ENCODE measurements around the gene IL25. TPM values are rescaled to one million over a fixed set of nuclear protein-coding genes. Genes with fewer than 3 reads are reported as not detected.

IL25 gene
- total RNA-seq, 4 donors from 2014 or later: not detected

- TF ChIP-seq EP300 (IDR thresholded peaks at IDR 0.05) (no peak), CTCF (IDR thresholded peaks at IDR 0.05) (peak in 1 of 3 experiments; percentile 4)
- Histone ChIP-seq H3K27ac (replicated peaks in 1 of 4) (peak overlapping the region; percentile 26 to 55 (median 47)), H3K4me1 (peaks cover 8 to 73% (median 69%) of the 10 kb centered on the region in 4 donors), H3K4me3 (no peak overlapping the region), H3K9me3 (no peaks in the 10 kb centered on the region), H3K36me3 (peaks cover 0 to 47% (median 18%) of the 10 kb centered on the region in 4 donors), H3K27me3 (peaks cover 0 to 10% (median 0%) of the 10 kb centered on the region in 4 donors)
- DNase-seq (ENCODE audit: extremely low spot score): no peak
- 82% methylated on average over 6 of the region's 11 CpGs for WGBS
- intact Hi-C loops (cut with DNase I): no loop called here
Measured at GRCh38 chr14:23360496-23360895, 12.1 kb upstream of the IL25 start.

GRCh38 chr14:23361320-23361719 lies 11.3 kb upstream of the IL25 start:
- H3K27me3 ChIP-seq: peaks cover 0 to 16% (median 0%) of the 10 kb centered on the region in 4 donors
- intact Hi-C loops (cut with DNase I): no loop called here
- H3K4me3 ChIP-seq: no peak overlapping the region
- TF ChIP-seq POLR2AphosphoS5 (IDR thresholded peaks at IDR 0.05) (peak; percentile 13 to 51), POLR2A (IDR thresholded peaks at IDR 0.05; ENCODE audit: low read depth) (no peak)
- peaks cover 13 to 81% (median 77%) of the 10 kb centered on the region in 4 donors for H3K4me1 ChIP-seq
- DNase-seq (ENCODE audit: extremely low spot score): no peak
- H3K36me3 ChIP-seq: peaks cover 0 to 42% (median 17%) of the 10 kb centered on the region in 4 donors
- H3K27ac ChIP-seq (replicated peaks in 1 of 4): peak overlapping the region in 3 of 4 donors; percentile 52 to 57 (median 55)
- no peaks in the 10 kb centered on the region for H3K9me3 ChIP-seq

- H3K4me1 ChIP-seq: peaks cover 13 to 86% (median 81%) of the 10 kb centered on the region in 4 donors
- TF ChIP-seq CTCF (IDR thresholded peaks at IDR 0.05) (no peak), POLR2AphosphoS5 (IDR thresholded peaks at IDR 0.05) (no peak), POLR2A (IDR thresholded peaks at IDR 0.05; ENCODE audit: low read depth) (no peak), EP300 (IDR thresholded peaks at IDR 0.05) (no peak)
- intact Hi-C loops (cut with DNase I): no loop called here
- no peaks in the 10 kb centered on the region for H3K9me3 ChIP-seq
- peaks cover 0 to 37% (median 15%) of the 10 kb centered on the region in 4 donors for H3K36me3 ChIP-seq
- 73% methylated on average over 6 of the region's 6 CpGs for WGBS
- peaks cover 0 to 16% (median 0%) of the 10 kb centered on the region in 4 donors for H3K27me3 ChIP-seq
- peak overlapping the region in 3 of 4 donors; percentile 44 to 57 (median 55) for H3K27ac ChIP-seq (replicated peaks in 1 of 4)
- DNase-seq (ENCODE audit: extremely low spot score): no peak
- H3K4me3 ChIP-seq: no peak overlapping the region
Measured at GRCh38 chr14:23361763-23362162, 10.8 kb upstream of the IL25 start.

GRCh38 chr14:23362200-23362599 lies 10.4 kb upstream of the IL25 start:
- H3K4me3 ChIP-seq: no peak overlapping the region
- no peak for TF ChIP-seq POLR2A (IDR thresholded peaks at IDR 0.05; ENCODE audit: low read depth)
- TF ChIP-seq EP300 (IDR thresholded peaks at IDR 0.05): no peak
- peak in 1 of 3 experiments; percentile 15 for TF ChIP-seq CTCF (IDR thresholded peaks at IDR 0.05)
- TF ChIP-seq POLR2AphosphoS5 (IDR thresholded peaks at IDR 0.05): no peak
- peaks cover 13 to 90% (median 84%) of the 10 kb centered on the region in 4 donors for H3K4me1 ChIP-seq
- peaks cover 0 to 16% (median 0%) of the 10 kb centered on the region in 4 donors for H3K27me3 ChIP-seq
- H3K9me3 ChIP-seq: no peaks in the 10 kb centered on the region
- peak overlapping the region in 3 of 4 donors; percentile 44 to 57 (median 55) for H3K27ac ChIP-seq (replicated peaks in 1 of 4)
- DNase-seq (ENCODE audit: extremely low spot score): no peak
- WGBS: 53% methylated on average over 3 of the region's 3 CpGs
- H3K36me3 ChIP-seq: peaks cover 0 to 33% (median 13%) of the 10 kb centered on the region in 4 donors
- intact Hi-C loops (cut with DNase I): no loop called here

GRCh38 chr14:23364164-23365035 lies 8.2 kb upstream of the IL25 start:
- Histone ChIP-seq H3K36me3 (peaks cover 0 to 14% (median 5%) of the 10 kb centered on the region in 4 donors), H3K4me1 (peaks cover 13 to 79% (median 75%) of the 10 kb centered on the region in 4 donors), H3K9me3 (no peaks in the 10 kb centered on the region), H3K27me3 (peaks cover 0 to 16% (median 0%) of the 10 kb centered on the region in 4 donors), H3K27ac (replicated peaks in 1 of 4) (peak overlapping the region; percentile 96 to 98 (median 96)), H3K4me3 (peak overlapping the region; percentile 61 to 72 (median 66))
- TF ChIP-seq POLR2AphosphoS5 (IDR thresholded peaks at IDR 0.05): peak in 1 of 2 donors; percentile 67
- no peak for TF ChIP-seq CTCF (IDR thresholded peaks at IDR 0.05)
- no peak for TF ChIP-seq EP300 (IDR thresholded peaks at IDR 0.05)
- no peak for DNase-seq (ENCODE audit: extremely low spot score)
- 10% methylated on average over 21 of the region's 21 CpGs for WGBS
- intact Hi-C loops (cut with DNase I): no loop called here

Data from esophagus muscularis mucosa (tissue), 4 donors.